IMR-90 (cell line): ENCODE results near the gene FXYD1. TPM values are rescaled to one million over a fixed set of nuclear protein-coding genes. Genes with fewer than 3 reads are reported as not detected.

Experiments used
- ATAC-seq: fragments of 200-7000 bp; cut with Tn5 transposase; 2 replicates; pipeline ENCODE4 v1.9.1; 2020; ENCODE audit warnings: low read depth, mild to moderate bottlenecking, moderate library complexity
- BruUV-seq: library from RNA; stranded (reverse); fragments of 400-500 nt; replicated peaks from 2 replicates; lab custom pipeline; 2021; lab: Mats Ljungman, UMichigan
- CTCF ChIA-PET: fragments of 300-600 bp; formaldehyde crosslinking; extraction: SDS; loops from one replicate; lab custom pipeline; 2021; ENCODE audit warnings: antibody characterized with exemption; lab: Yijun Ruan, JAX
- POLR2A ChIA-PET: fragments of 300-600 bp; sonication (Branson Sonifier 250); formaldehyde crosslinking; loops from one replicate; lab custom pipeline; 2022; ENCODE audit warnings: antibody characterized with exemption; ENCODE audit not compliant: unreplicated experiment; lab: Charles Lee
- DNase-seq: peaks from one replicate; pipeline ENCODE4 v3.0.0; 2013
- H2AFZ ChIP-seq: replicated peaks from 2 replicates; pipeline ENCODE3; 2013; ENCODE audit warnings: low read length, mild to moderate bottlenecking; ENCODE audit not compliant: poor library complexity
- H2AK5ac ChIP-seq: 2 replicates; pipeline ENCODE4 v1.6.1; 2013; ENCODE audit warnings: low read depth, low read length, inconsistent platforms
- H2AK9ac ChIP-seq: replicated peaks from 2 replicates; pipeline ENCODE3; 2013; ENCODE audit warnings: mild to moderate bottlenecking, low read depth, low read length, moderate library complexity; ENCODE audit not compliant: poor library complexity
- H2BK120ac ChIP-seq: 2 replicates; pipeline ENCODE4 v1.6.1; 2013; ENCODE audit warnings: low read depth, low read length, inconsistent platforms
- H2BK15ac ChIP-seq: 3 replicates; pipeline ENCODE4 v1.6.1; 2013; ENCODE audit warnings: low read depth, low read length, inconsistent platforms
- H2BK20ac ChIP-seq: 2 replicates; pipeline ENCODE4 v1.6.1; 2013; ENCODE audit warnings: low read depth, mild to moderate bottlenecking, inconsistent platforms, low read length, moderate library complexity
- H2BK5ac ChIP-seq: 2 replicates; pipeline ENCODE4 v1.6.1; 2013; ENCODE audit warnings: mild to moderate bottlenecking, low read depth, low read length, inconsistent platforms; ENCODE audit not compliant: poor library complexity, severe bottlenecking
- H3K14ac ChIP-seq: replicated peaks from 2 replicates; pipeline ENCODE4 v1.6.1; 2013; ENCODE audit warnings: low read depth, low read length, inconsistent platforms
- H3K18ac ChIP-seq: 2 replicates; pipeline ENCODE4 v1.6.1; 2013; ENCODE audit warnings: low read depth, low read length, control low read depth
- H3K23ac ChIP-seq: 2 replicates; pipeline ENCODE4 v1.6.1; 2013; ENCODE audit warnings: low read depth, low read length, inconsistent platforms
- H3K27ac ChIP-seq: 2 replicates; pipeline ENCODE4 v1.5.1; 2013; ENCODE audit warnings: mild to moderate bottlenecking, control low read depth, low read length; ENCODE audit not compliant: insufficient read depth
- H3K27me3 ChIP-seq: 2 replicates; pipeline ENCODE4 v1.6.1; 2013; ENCODE audit warnings: low read length; ENCODE audit not compliant: control insufficient read depth, insufficient read depth
- H3K36me3 ChIP-seq: 2 replicates; pipeline ENCODE4 v1.6.1; 2013; ENCODE audit warnings: low read length, mixed read lengths; ENCODE audit not compliant: control insufficient read depth, insufficient read depth
- H3K4ac ChIP-seq: 2 replicates; pipeline ENCODE4 v1.6.1; 2013; ENCODE audit warnings: low read depth, low read length, inconsistent platforms
- H3K4me1 ChIP-seq: 2 replicates; pipeline ENCODE4 v1.6.1; 2013; ENCODE audit warnings: low read length, mixed read lengths; ENCODE audit not compliant: control insufficient read depth, insufficient read depth
- H3K4me2 ChIP-seq: 2 replicates; pipeline ENCODE4 v1.6.1; 2013; ENCODE audit warnings: low read depth, mild to moderate bottlenecking, control low read depth, low read length, moderate library complexity
- H3K4me3 ChIP-seq: 2 replicates; pipeline ENCODE4 v1.5.1; 2013; ENCODE audit warnings: low read depth, mild to moderate bottlenecking, control low read depth, low read length, moderate library complexity; ENCODE audit not compliant: insufficient read depth
- H3K56ac ChIP-seq: 2 replicates; pipeline ENCODE4 v1.6.1; 2013; ENCODE audit warnings: low read length, inconsistent platforms; ENCODE audit not compliant: insufficient read depth; ENCODE audit errors: extremely low read depth
- H3K79me1 ChIP-seq, 2 experiments: 2 replicates each; pipeline ENCODE4 v1.6.1; 2013; ENCODE audit warnings: low read length in 2 of 2, inconsistent platforms in 1 of 2, low read depth in 1 of 2
- H3K9ac ChIP-seq: 2 replicates; pipeline ENCODE4 v1.6.1; 2013; ENCODE audit warnings: low read depth, low read length, control low read depth
- H3K9me1 ChIP-seq: 2 replicates; pipeline ENCODE4 v1.6.1; 2013; ENCODE audit warnings: low read length, inconsistent platforms; ENCODE audit not compliant: insufficient read depth
- H3K9me3 ChIP-seq: 2 replicates; pipeline ENCODE4 v1.6.1; 2013; ENCODE audit warnings: low read length; ENCODE audit not compliant: control insufficient read depth, insufficient read depth
- H4K20me1 ChIP-seq: 2 replicates; pipeline ENCODE4 v1.6.1; 2013; ENCODE audit warnings: low read length, inconsistent platforms; ENCODE audit not compliant: insufficient read depth
- H4K5ac ChIP-seq: 2 replicates; pipeline ENCODE4 v1.6.1; 2013; ENCODE audit warnings: mild to moderate bottlenecking, low read depth, low read length, control low read depth
- H4K8ac ChIP-seq, 2 experiments: 2 replicates each; pipeline ENCODE4 v1.6.1; 2013; ENCODE audit warnings: low read depth in 2 of 2, low read length in 2 of 2, control low read depth in 1 of 2, inconsistent platforms in 1 of 2
- H4K91ac ChIP-seq: 2 replicates; pipeline ENCODE4 v1.6.1; 2013; ENCODE audit warnings: low read depth, low read length, inconsistent platforms; ENCODE audit not compliant: insufficient read depth
- CEBPB ChIP-seq: IDR thresholded peaks from 2 replicates; pipeline ENCODE4 v1.6.1; 2012; ENCODE audit warnings: low read depth, low read length, improper control_type of control experiment
- POLR2A ChIP-seq: IDR thresholded peaks from 2 replicates; pipeline ENCODE4 v1.6.1; 2012; ENCODE audit warnings: mild to moderate bottlenecking, low read depth, low read length
- WGBS, 2 experiments: methylation state at CpG; one replicate each; pipeline versions ENCODE4 v1.1.5 to v1.1.7; 2013; ENCODE audit warnings: missing lambda C conversion rate in 2 of 2; ENCODE audit not compliant: insufficient read length in 1 of 2; ENCODE audit errors: extremely low coverage in 2 of 2; 5-methylcytosine and 5-hydroxymethylcytosine counted together
- dilution Hi-C: fragments of 300-500 bp; cut with HindIII; formaldehyde crosslinking; loops from one replicate; pipeline ENCODE4 v1.14.3; 2018; ENCODE audit warnings: low sequenced_read_pairs; ENCODE audit not compliant: unreplicated experiment
- in situ Hi-C: fragments of 300-500 bp; cut with MboI; formaldehyde crosslinking; loops from 3 replicates; pipeline ENCODE4 v1.14.3; 2019; ENCODE audit warnings: low sequenced_read_pairs, inconsistent platforms, mixed read lengths
- intact Hi-C: fragments of 100-400 bp; cut with micrococcal nuclease; formaldehyde crosslinking; loops from 2 replicates; pipeline ENCODE4 v1.10.0; 2022
- polyA plus RNA-seq, 3 experiments: library from polyadenylated mRNA; depleted of rRNA; stranded (reverse); fragments of >200 nt; gene quantifications; 2 replicates each; pipeline ENCODE4 v1.2.3, GENCODE V29; 2012; ENCODE audit warnings: low replicate concordance in 1 of 3
- total RNA-seq: library from RNA; depleted of rRNA; stranded (reverse); fragments of >200 nt; gene quantifications from 2 replicates; pipeline ENCODE4 v1.2.3, GENCODE V29; 2012
- TF ChIP-seq, protein P1 (sequence below): fragments of 150-350 bp; IDR thresholded peaks from 2 replicates; pipeline ENCODE4 v1.6.1; 2016; ENCODE audit warnings: low read depth, mild to moderate bottlenecking, low read length, moderate library complexity, borderline replicate concordance

Gene FXYD1
- total and polyA plus RNA-seq, 2 of the 4 experiments (the other 2 are of a cell fraction), result 0.18 to 3.9 TPM

DNA sequence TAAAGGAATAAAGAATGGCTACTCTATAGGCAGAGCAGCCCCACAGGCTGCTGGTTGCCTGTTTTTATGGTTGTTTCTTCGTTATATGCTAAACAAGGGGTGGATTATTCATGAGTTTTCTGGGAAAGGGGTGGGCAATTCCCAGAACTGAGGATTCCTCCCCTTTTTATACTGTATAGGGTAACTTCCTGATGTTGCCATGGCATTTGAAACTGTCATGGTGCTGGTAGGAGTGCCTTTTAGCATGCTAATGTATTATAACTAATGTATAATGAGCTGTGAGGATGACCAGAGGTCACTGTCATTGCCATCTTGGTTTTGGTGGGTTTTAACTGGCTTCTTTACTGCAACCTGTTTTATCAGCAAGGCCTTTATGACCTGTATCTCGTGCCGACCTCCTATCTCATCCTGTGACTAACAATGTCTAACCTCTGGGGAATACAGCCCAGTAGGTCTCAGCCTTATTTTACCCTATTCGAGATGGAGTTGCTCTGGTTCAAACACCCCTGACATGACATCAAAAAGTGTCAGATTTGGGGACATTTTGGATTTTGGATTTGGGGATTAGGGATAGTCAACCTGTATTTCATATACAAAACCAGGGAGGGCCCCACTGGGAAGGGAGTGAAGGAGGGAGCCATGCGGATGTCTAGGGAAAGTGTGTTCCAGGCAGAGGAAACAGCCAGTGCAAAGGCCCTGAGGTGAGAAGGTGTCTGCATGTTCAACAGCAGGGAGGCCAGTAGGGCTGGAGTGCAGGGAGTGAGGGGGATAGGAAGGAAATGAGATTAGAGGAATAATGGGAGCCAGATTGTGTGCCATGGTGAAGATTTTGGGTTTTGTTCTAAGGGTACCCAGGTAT lies 26.8 kb downstream of the FXYD1 start:
- no peak overlapping the region for H2AK5ac ChIP-seq
- H3K23ac ChIP-seq, result no peak overlapping the region
- in situ Hi-C loops, result no loop called here
- dilution Hi-C loops, result no loop called here
- WGBS, 2 experiments, result 90% methylated on average over 2 of the region's 5 CpGs; no CpG with 5 or more reads in 1 of the 2 experiments
- no peak overlapping the region for H3K56ac ChIP-seq
- H3K4me2 ChIP-seq, result no peak overlapping the region
- H2AK9ac ChIP-seq, result no peak overlapping the region
- no peak for DNase-seq
- H4K20me1 ChIP-seq, result no peaks in the 10 kb centered on the region
- no peak overlapping the region for H4K8ac ChIP-seq
- H2BK120ac ChIP-seq, result no peak overlapping the region
- ChIA-PET POLR2A (no interaction called here), CTCF (no interaction called here)
- no peak overlapping the region for H4K5ac ChIP-seq
- TF ChIP-seq, protein P1, sequence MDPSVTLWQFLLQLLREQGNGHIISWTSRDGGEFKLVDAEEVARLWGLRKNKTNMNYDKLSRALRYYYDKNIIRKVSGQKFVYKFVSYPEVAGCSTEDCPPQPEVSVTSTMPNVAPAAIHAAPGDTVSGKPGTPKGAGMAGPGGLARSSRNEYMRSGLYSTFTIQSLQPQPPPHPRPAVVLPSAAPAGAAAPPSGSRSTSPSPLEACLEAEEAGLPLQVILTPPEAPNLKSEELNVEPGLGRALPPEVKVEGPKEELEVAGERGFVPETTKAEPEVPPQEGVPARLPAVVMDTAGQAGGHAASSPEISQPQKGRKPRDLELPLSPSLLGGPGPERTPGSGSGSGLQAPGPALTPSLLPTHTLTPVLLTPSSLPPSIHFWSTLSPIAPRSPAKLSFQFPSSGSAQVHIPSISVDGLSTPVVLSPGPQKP, result no peak
- TF ChIP-seq POLR2A, result no peak
- no peak for TF ChIP-seq CEBPB
- H3K4me1 ChIP-seq, result no peaks in the 10 kb centered on the region
- H3K27me3 ChIP-seq, result no peaks in the 10 kb centered on the region
- H2BK5ac ChIP-seq, result no peak overlapping the region
- H3K9ac ChIP-seq, result no peak overlapping the region
- H3K79me1 ChIP-seq, result peaks cover 5% of the 10 kb centered on the region in 2 experiments; a peak in 3 of 4 replicates
- peaks cover 30% of the 10 kb centered on the region for H3K9me3 ChIP-seq
- H3K9me1 ChIP-seq, result no peaks in the 10 kb centered on the region
- intact Hi-C loops, result no loop called here
- BruUV-seq, result no TSS peak
- no peak overlapping the region for H3K27ac ChIP-seq
- no peak overlapping the region for H3K18ac ChIP-seq
- H4K91ac ChIP-seq, result no peak overlapping the region
- no peak overlapping the region for H2BK15ac ChIP-seq
- H2BK20ac ChIP-seq, result no peak overlapping the region
- no peak for ATAC-seq
- H2AFZ ChIP-seq, result no peak overlapping the region
- no peak overlapping the region for H3K4ac ChIP-seq
- no peak overlapping the region for H3K14ac ChIP-seq
- H3K4me3 ChIP-seq, result no peak overlapping the region
- H3K36me3 ChIP-seq, result peaks cover 54% of the 10 kb centered on the region
